Activated CD4-positive, alpha-beta T cell treated with anti-CD3 and anti-CD28 coated beads, Interleukin-2, amount 50 U/mL, for 1 hour (primary cell): Measurements from ENCODE around the gene GSC2.
A peak's percentile ranks its signal among the peaks of the same experiment; 100 is the strongest.

Experiments
- DNase-seq: peaks from one replicate; pipeline ENCODE4 v3.0.0-alpha.2; 2020

GSC2 gene

DNA sequence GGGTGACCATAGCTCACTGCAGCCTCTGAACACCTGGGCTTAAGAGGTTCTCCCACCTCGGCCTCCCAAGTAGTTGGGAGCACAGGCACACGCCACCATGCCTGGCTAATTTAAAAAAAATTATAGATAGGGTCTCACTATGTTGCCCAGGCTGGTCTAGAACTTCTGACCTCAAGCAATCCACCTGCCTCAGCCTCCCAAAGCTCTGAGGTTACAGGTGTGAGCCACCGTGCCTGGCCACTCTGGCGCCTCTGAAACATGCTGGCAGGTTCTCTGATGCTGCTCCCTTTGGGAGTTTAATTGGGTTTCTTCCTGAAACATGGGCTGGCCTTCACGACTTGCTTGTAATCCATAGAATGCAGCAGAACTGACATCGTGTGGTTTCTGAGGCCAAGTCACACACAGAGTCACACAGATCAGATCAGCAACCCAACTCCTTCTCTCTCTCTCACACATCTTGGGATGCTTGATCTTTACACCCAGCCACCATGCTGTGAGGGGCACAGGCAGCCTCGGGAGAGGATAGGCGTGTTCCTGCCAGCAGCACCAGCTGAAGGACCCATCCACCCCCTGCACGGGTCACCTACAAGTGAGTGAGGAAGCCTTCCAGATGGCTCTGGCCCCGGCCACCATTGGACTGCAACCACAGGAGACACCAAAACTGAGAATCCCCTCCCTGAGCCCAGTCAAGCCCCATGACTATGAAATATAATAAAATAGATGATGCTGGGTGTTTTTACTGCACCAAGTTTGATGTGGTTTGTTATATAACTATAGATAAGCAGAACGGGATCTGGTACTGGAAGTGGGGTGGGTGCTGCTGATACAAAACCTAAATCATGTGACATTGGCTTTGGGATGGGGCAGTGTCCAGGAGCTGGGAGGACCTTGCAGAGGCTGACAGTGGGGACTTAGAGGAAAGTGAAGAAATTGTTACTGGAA lies 3.1 kb upstream of the GSC2 start:
- DNase-seq, result no peak

DNA sequence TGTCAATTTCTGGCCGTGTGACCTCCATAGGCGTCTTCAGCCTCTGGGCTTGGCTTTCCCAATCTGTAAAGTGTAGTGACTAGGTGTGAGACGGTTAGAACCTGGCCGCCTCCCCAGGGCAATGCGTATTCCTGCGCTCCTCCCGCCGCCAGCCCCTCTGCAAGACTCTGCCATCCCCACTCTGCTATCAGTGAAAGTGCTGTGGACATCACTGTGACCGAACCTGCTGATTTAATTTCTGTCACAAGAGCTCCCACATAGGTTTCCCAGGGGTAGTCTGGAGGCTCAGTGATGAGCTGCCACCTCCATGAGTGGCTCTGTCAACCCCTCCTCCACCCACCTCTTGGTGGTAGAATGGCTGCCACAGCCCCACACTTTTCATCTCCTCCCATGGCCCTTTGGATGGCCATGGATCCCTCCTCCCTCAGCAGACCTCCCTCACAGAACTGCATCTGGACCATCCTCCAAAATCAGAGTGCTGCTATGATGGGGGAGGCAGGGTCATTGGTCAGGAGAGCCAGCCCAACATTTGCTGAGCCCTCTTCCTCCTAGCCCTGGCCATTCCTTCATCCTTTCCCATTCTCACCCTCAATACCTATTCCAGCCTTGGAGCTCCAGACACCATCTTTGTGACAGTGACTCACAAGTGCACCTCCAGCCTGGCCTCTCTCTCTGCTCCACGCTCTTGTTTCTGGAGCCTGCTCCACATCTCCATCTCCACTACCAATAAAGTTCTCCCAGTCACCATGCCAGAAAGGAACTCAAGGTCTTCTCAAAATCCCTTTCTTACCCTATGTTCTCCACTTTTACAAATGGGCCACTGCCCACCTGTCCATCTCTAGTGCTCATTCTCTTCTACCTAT lies 1.5 kb upstream of the GSC2 start:
- no peak for DNase-seq

DNA sequence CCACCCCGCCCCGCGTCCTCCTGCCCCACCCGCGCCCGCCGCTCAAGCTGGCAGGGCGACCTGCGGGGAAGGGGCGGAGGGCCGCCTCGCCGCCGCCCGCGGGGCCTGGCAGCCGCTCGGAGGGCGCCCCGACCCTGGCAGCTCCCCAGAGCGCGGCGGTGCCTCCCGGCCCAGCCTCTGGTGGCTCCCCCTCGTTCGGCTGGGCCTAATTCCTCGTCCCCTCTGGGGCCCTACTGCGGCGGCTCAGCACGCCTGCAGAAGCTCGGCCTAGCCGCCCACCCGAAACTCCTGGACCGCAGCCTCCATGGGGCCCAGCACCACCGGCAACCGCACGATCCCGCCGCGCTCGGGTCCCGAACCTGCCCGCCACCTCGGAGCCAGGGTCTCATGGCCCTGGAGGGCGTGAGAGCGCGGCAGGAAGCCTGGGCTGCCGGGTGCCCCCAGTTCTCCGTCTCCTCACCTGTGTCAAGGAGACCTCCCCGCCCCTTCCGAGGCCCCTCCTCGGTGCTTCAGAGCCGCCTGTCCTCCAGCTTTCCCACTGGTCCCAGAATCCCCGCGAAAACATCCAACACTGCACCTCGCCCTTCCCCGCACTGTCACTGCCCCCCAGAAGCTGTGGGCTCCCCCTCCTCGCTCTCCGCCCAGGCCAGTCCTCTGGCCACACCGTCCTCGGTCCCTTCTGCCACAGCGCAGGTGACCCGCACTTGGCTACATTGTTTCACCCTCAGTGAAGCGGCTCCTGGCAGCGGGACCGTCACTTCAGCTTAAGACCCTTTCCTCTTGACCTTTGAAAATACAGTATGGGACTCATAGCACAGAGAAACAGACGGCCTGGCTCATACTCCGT lies 613 bp upstream of the GSC2 start:
- DNase-seq, result no peak

DNA sequence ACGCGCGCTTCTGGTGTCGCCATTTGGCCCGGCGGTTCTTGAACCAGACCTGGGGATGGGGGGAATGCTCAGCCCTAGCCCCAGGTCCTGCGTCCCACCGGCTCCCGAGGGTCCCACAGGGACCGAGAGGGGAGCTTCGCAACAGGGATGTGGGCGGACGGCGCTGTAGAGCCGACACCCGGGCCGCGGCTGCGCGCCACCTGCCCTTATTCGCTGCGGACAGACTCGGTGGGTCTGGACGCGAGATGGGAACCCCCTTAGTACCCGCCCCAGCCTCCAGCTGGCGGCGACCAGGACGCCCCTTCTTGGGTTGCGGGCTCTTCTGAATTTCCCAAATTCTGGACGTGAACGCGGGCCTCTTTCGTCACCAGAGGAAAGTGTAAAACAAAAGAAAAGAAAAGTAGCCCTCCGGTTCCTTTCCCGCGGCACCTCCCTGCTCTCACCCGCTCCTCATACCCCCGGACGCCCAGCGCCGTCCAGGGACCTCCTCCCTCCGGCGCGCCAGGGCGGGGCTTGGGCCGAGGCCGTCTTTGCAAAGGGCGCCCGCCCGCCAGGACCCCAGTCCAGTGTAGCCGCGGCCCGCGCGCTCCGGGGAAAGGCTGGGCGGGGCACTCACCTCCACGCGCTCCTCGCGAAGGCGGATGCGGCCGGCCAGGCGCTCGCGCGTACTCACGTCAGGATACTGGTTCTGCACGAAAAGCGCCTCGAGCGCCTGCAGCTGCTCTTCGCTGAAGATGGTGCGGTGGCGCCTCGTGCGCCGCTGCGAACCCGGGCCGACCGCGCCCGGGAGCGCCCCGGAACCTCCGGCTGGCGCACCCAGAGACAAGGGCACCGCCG lies 827 bp downstream of the GSC2 start:
- peak; percentile 34 for DNase-seq

DNA sequence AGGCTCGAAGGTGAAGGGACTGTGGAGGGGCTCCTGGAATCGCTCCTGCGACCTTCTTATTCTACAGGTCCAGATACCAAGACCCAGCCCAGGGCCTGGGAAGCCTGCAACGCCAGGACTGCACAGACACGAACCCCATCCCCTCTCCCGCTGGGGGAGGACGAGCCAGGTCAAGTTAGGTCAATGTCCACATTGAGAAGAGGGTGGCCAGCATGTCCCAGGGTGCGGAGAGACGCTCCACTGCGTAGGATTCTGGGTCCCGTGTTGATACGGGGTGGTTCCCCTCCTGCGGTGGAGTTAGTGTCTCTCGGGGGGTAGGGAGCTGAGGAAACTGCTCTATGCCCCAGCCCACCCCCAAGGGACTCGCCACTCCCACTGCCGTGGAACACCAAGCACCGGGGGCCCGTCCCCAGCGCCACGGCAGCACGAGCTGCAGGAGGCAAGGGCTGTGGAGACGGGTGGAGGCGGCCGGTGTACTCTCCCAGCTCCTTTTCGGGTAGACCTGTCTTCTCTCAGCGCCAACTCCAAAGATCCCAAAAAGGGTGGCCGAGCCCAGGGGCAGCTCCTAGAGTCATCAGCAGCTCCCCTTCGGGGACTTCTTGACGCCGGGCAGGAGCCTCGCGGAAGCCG lies 1.6 kb downstream of the GSC2 start:
- no peak for DNase-seq

DNA sequence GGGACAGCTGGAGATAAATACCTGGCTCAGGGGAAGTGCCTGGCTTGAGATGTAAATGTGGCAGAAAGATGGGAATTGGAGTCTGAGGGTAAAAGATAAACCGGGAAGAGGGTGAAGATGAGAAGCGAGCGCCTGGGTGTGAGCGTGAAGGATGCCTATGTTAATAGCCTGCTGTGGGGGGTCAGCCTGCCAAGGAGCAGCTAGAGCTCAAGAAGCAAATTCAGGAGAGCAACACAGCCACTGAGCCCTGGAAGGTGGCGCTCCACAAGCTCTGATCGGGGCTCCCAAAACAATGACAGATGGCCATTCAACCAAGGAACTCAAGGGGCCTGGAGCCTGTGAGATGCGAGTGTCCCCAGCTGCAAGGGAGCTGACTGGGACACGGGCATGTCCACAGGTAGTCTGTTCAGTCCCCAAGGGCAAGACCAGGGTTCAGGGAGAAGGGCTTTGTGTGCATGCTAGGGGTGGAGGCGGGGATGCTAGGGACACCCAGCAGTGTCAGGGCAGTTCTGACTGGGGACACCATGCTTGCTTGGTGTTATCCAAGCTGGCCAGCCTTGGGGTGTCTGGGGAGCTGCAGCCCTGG lies 2.8 kb downstream of the GSC2 start:
- no peak for DNase-seq

DNA sequence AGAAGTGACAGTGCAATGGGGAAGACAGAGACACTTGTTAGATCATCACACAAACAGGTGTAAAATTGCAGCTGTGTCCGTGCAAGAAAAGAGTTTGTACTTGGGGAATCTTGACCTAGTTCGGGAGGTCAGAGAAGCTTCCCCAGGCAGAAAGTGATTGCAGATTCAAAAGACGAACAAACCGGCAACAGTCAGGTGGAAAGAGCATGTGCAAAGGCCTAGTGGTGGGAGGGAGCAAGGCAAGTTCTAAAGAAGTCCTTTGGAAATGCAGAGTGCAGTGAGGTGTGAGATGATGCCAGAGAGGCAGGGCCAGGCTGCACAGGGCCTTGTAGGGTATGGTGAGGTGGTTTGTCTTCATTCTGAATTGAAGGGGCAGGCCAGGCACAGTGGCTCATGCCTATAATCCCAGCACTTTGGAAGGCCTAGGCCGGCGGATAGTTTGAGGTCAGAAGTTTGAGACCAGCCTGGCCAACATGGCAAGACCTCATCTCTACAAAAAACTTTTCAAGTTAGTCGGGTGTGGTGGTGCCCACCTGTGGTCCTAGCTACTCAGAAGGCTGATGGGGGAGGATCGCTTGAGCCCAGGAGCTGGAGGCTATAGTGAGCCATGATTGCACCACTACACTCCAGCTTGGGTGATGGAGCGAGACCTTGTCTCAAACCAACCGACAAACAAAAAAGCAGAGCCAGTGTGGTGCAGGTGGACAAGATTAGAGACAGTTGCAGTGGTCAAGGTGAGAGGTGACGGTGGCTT lies 3.7 kb downstream of the GSC2 start:
- no peak for DNase-seq

DNA sequence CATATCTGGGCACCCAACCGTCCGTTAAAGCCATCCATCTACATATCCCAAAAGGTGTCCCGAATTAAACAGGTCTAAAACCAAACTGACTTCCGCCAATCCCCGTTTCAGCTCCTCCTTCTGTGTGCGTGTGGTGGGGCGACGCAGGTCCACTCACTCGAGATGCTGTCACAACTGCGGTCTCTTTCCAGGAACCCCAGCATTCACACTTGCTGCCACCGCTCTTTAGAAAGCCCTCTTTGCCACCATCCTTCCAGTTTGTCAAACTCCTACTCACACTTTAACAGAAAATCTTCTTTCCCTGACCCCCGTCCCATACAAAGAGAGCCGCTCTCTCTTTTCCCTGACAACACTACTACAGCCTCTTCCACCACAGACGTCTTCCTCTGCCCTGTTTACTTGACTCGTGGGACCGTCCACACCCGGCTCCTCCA lies 6.1 kb downstream of the GSC2 start:
- peak; percentile 13 for DNase-seq

DNA sequence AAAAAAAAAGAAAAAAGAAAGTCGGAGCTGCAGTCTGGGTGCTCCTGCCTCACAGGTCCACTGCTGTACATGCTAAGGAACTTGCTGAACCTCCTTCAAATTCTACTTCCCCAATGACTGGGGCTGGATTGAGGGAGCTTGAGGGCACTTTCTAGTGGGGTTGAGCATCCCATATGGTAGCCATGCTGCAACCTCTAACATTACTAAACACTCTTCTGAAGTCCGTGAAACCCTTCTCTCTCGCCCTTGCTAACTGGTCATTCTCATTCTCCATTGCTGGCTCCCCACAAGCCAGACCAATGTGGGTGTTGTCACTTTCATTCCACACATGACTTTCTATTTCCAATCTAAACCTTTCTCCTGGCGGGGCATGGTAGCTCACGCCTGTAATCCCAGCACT lies 6.9 kb downstream of the GSC2 start:
- no peak for DNase-seq

DNA sequence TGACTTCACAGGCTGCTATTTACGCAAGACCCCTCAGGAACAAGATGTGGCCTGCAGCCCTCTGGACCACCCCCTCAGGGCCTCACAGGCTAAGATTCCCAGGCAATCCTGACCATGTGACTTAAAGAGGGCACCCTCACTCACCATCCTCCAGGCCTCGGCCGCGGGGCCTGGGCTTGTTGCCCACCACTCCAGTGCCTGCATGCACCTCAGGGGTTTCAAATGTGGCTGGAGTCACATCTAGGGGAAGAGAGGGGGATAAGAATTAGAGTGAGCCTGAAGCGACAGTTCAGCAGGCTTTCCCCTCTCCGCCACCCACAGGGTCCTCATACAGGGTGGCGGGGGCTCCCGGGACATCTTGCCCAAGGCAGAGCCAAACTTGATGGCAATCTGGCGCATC lies 7.7 kb downstream of the GSC2 start:
- no peak for DNase-seq

DNA sequence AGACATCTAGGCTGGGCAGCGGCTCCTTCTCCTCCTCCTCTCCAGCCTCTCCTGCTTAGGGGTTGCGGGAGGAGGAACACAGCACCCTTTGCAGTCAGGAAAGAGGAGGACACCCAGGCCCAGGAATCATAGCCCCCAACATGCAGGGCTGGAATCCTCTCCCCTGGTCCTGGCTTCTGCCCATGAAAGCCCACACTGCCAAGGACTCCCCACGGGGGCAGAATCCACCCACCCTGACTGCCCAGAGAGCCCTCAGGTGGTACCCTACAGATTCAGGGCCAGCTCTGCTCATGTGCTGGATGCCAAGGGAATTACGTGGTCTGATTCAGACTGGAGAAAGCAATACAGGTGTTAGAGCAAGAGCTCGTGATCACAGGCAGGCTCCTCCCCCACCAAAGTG lies 10.1 kb downstream of the GSC2 start:
- DNase-seq, result no peak

DNA sequence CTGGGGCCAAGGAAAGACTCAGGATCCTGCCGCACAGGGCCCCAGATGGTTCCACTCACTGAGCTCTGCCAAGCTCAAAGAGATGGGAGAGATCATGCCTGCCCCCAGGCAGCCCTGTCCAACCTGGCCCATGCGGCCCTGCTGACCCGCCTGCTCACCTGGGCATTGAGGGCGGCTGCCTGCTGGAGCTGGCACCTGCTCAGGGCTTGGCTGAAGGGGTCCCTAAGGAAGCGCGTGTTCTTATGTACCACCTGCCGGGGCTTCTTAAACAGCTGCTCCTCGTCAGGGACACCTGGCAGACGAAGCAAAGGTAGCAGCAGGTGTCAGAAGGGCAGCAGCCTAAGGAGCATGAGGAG lies 11.1 kb downstream of the GSC2 start:
- DNase-seq, result no peak

DNA sequence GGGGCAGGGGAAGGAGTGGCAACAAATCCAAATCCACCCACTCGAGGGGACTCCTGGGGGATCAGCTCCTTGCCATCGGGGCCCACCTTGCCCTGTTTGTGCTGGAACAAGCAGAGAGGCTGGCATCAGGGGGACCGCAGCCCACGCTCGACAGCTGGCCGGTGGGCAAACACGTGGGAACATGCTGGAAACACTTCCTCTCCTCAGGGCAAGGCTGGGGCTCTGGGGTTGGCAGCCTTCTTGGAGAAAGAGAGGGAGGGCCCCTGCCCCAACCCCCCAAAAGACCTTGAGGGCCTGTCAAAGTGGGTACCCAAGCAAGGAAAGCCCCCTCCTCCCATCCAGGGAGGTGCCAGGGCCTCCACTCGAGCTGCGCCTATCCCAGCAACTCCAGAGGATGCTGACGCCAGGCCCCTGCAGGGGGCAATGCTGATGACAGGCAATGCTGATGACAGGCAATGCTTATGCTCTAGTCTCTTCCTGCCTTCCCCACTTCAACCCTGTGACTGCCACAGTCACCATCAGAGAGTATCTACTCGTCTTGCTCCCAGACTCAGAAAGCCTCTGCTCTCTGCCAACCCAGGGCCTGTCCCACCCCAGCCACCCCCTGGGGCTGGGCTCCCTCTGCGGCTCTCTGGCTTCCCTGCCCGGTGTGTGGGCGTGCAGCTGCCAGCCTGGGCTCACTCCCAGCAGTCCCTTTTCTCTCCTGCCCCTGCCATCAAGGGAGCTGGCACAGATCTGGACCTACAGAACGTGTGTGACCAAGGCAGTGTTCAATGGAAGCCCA lies 11.7 kb downstream of the GSC2 start:
- no peak for DNase-seq

DNA sequence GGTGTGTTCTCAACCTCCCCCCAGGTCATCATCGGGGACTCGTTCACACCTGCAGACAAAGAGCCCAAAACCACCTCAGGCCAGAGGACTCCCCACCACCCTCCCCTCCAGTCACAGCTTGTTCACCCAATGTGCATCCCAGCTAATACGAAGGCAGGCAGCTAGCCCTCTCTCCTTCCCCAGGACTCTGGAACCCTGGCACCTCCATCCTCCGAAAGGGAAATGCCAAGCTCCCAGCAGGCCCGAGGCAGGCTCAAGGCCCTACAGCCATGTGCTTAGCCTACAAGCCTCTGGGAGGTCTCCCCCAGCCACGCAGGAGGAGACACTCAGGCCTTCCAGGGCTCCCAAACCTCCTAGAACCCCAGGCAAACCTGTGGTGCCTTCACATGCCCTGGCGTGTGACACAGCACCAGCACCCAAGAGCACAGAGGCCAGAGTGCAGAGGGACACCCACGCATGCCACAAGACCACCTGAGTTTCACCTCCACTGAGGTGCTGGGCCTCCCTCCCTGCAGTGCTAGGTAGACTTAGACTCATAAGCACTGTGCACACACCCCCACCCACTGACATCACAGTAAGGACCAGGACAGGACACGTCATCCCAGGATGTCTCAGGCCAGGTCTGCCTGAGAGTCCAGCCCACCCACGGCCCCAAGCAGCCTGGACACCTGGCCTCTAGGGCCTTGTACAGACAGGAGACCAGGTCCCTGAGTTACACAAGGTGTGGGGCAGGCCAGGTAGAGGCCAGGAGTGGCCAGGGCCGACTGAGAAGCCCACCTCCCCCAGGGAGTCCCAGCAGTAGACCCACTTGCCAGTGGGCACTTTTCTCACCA lies 12.5 kb downstream of the GSC2 start:
- DNase-seq, result no peak

DNA sequence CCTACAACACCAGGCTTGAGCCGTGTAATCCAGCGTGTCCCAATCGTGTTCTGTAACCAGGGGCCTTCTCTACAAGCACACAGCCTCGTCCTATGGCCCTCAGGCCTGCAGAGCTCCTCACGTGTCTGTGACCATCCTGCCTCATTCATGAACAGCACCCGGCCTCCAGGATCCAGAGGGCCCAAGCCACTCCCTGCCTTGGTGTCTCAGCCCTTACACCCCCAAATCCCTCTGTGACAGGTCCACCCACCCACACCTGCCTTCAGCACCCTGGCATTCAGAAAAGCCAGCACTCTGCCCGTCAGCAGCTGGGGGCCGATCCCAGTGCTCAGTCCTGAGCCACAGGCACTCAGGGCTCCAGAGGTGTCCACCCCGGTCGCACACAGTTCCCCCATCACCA lies 13.2 kb downstream of the GSC2 start:
- DNase-seq, result no peak

DNA sequence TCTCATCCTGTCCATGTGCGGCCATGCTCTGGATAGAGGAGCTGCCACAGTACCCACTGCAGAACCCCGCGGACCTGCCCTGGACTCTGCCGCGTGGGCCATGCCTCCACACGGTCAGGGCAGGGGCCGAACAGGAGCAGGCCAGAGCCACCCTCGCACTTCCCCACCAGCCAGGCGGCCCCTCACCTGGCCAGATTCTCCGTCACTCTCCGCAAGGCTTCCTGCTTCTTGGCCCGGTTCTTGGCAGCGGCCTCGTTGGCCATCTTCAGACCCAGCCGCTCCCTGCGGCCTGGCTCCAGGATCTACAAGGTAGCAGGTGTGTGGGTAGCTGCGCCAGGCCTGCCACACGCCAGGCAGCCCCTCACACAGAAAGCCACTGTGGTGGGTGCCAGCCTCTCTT lies 15.2 kb downstream of the GSC2 start:
- DNase-seq, result no peak

DNA sequence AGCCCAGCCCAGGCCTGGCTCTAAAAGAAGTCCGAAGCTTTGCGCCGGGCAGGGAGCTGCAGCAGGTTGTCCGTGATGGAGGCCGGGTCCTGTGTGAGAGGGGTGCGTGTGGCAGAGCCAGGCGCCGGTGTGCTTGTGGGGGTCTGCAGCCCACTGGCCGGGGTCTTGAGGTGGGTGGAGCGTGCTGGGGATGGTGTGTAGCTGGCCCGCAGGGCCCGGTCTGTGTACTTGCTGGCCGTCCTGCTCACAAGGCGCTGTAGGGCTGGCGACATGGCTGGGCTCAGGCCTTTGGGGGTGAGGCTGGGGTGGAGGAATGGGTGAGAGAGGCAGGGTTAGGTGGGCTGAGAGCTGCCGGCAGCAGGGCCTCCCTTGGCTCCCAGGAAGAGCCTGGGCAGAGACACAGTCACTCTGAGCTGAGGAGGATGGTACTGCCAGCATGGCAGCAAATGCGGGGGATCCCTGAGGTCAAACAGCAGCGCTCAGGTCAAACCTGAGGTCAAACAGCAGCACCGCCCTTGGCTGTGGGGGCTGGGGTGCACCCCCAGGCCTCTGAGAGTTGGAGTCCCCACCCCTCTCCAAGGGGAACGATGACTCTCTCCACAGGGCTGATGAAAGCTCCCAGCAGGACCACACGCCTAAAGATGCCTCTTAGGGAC lies 15.8 kb downstream of the GSC2 start:
- DNase-seq, result no peak

DNA sequence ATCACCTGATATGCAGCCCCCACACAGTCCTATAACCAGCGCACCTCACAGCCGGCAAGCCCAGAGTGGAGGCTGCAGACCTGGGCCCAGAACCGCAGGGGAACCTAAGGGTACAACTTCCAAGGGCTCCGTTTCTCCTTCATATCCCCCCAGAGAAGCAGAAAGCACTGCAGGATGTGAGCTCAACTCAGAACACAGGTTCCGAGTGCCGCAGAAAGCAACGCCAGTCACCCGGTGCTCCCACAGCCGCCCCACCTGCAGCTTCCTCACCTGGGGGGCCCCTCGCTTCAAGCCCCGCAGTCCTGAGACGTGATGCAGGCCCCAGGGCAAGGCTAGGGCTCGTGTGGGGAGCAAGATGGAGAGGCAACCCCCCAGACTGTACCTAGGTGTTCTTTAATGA lies 16.5 kb downstream of the GSC2 start:
- no peak for DNase-seq
